Mesothelial cell of epicardium (in vitro differentiated cells): ENCODE measurements around the gene TTLL8. TPM values are rescaled to one million over a fixed set of nuclear protein-coding genes. Genes with fewer than 3 reads are reported as not detected.
A peak's percentile ranks its signal among the peaks of the same experiment; 100 is the strongest.

Experiments used
- DNase-seq, 2 experiments: peaks; one replicate each; pipeline ENCODE4 v3.0.0; 2021; ENCODE audit warnings: low spot score in 2 of 2; ENCODE audit not compliant: unreplicated experiment in 2 of 2
- H3K27ac Mint-ChIP-seq: 2 replicates; pipeline ENCODE4 v1.8.0; 2021; ENCODE audit warnings: mixed read lengths
- H3K27me3 Mint-ChIP-seq: 2 replicates; pipeline ENCODE4 v1.8.0; 2021; ENCODE audit warnings: low read depth, mixed read lengths
- H3K36me3 Mint-ChIP-seq: 2 replicates; pipeline ENCODE4 v1.8.0; 2021; ENCODE audit warnings: mixed read lengths
- H3K4me1 Mint-ChIP-seq: 2 replicates; pipeline ENCODE4 v1.8.0; 2021; ENCODE audit warnings: mixed read lengths
- H3K4me3 Mint-ChIP-seq: 2 replicates; pipeline ENCODE4 v1.8.0; 2021; ENCODE audit warnings: mild to moderate bottlenecking, moderate library complexity, mixed read lengths
- H3K9me3 Mint-ChIP-seq: 2 replicates; pipeline ENCODE4 v1.8.0; 2021; ENCODE audit warnings: mixed read lengths
- CTCF ChIP-seq: fragments of 200-600 bp; sonication (generic); IDR thresholded peaks from one replicate; pipeline ENCODE4 v1.5.0; 2021; ENCODE audit warnings: antibody characterized with exemption; ENCODE audit not compliant: unreplicated experiment
- total RNA-seq: library from RNA; stranded (reverse); gene quantifications from 3 replicates; pipeline ENCODE4 v1.2.1, GENCODE V29; 2021

TTLL8 gene
- total RNA-seq, 1 donor from 2014 or later = 0.13 TPM

- peaks cover 60% of the 10 kb centered on the region for H3K27me3 Mint-ChIP-seq
- no peaks in the 10 kb centered on the region for H3K36me3 Mint-ChIP-seq
- no peak for DNase-seq
- H3K9me3 Mint-ChIP-seq = no peaks in the 10 kb centered on the region
- TF ChIP-seq CTCF = no peak
- peak overlapping the region; percentile 49 for H3K4me3 Mint-ChIP-seq
- H3K4me1 Mint-ChIP-seq = peaks cover 7% of the 10 kb centered on the region
- H3K27ac Mint-ChIP-seq = no peak overlapping the region
Measured at GRCh38 chr22:50010676-50011446, 47.2 kb downstream of the TTLL8 start.

- Mint-ChIP-seq H3K4me3 (no peak overlapping the region), H3K9me3 (no peaks in the 10 kb centered on the region), H3K27ac (no peak overlapping the region), H3K27me3 (peaks cover 57% of the 10 kb centered on the region), H3K36me3 (no peaks in the 10 kb centered on the region), H3K4me1 (peaks cover 7% of the 10 kb centered on the region)
- TF ChIP-seq CTCF = no peak
- no peak for DNase-seq
Measured at GRCh38 chr22:50009765-50010675, 48.1 kb downstream of the TTLL8 start.

- Mint-ChIP-seq H3K9me3 (no peaks in the 10 kb centered on the region), H3K27me3 (peaks cover 61% of the 10 kb centered on the region), H3K36me3 (no peaks in the 10 kb centered on the region), H3K4me1 (peaks cover 7% of the 10 kb centered on the region), H3K4me3 (no peak overlapping the region), H3K27ac (no peak overlapping the region)
- DNase-seq = no peak
- TF ChIP-seq CTCF = no peak
Measured at GRCh38 chr22:50009251-50009650, 48.8 kb downstream of the TTLL8 start.

- H3K36me3 Mint-ChIP-seq = no peaks in the 10 kb centered on the region
- DNase-seq = no peak
- no peak overlapping the region for H3K4me3 Mint-ChIP-seq
- peaks cover 7% of the 10 kb centered on the region for H3K4me1 Mint-ChIP-seq
- TF ChIP-seq CTCF = no peak
- no peaks in the 10 kb centered on the region for H3K9me3 Mint-ChIP-seq
- no peak overlapping the region for H3K27ac Mint-ChIP-seq
- H3K27me3 Mint-ChIP-seq = peaks cover 57% of the 10 kb centered on the region
Measured at GRCh38 chr22:50008151-50009040, 49.7 kb downstream of the TTLL8 start.

- Mint-ChIP-seq H3K9me3 (no peaks in the 10 kb centered on the region), H3K27ac (no peak overlapping the region), H3K4me1 (peaks cover 7% of the 10 kb centered on the region), H3K36me3 (no peaks in the 10 kb centered on the region), H3K4me3 (no peak overlapping the region), H3K27me3 (peaks cover 50% of the 10 kb centered on the region)
- TF ChIP-seq CTCF = no peak
- no peak for DNase-seq
Measured at GRCh38 chr22:50007057-50007511, 51.0 kb downstream of the TTLL8 start.
